HCT116 (cell line): ENCODE data around the gene KCTD2. TPM values are rescaled to one million over a fixed set of nuclear protein-coding genes. Genes with fewer than 3 reads are reported as not detected.

ENCODE experiments used
- ATAC-seq: fragments of 200-7000 bp; cut with Tn5 transposase; 2 replicates; pipeline ENCODE4 v1.9.1; 2020; ENCODE audit warnings: mild to moderate bottlenecking, moderate library complexity
- BruUV-seq: library from RNA; stranded (reverse); fragments of 400-500 nt; replicated peaks from 2 replicates; lab custom pipeline; 2021; lab: Mats Ljungman, UMichigan
- CTCF ChIA-PET: fragments of 300-600 bp; sonication (Branson Sonifier 250); formaldehyde crosslinking; loops from one replicate; lab custom pipeline; 2021; ENCODE audit warnings: antibody characterized with exemption; lab: Charles Lee
- POLR2A ChIA-PET: fragments of 300-600, 350-600 bp; sonication (Branson Sonifier 250); formaldehyde crosslinking; loops from one replicate; lab custom pipeline; 2021; ENCODE audit warnings: antibody characterized with exemption; lab: Charles Lee
- RAD21 ChIA-PET, 2 experiments: fragments of 300-600 bp; sonication (Branson Sonifier 250); formaldehyde crosslinking; loops; one replicate each; lab custom pipeline; 2023; ENCODE audit warnings: low total read pairs in 2 of 2; ENCODE audit not compliant: uncharacterized antibody in 2 of 2, unreplicated experiment in 2 of 2, low non-redundant PET in 1 of 2; lab: Charles Lee
- DNase-seq: peaks from one replicate; pipeline ENCODE4 v3.0.0-alpha.2; 2010; ENCODE audit warnings: low read depth, low spot score
- H2AFZ ChIP-seq: fragments of 200-600 bp; shearing (Covaris generic), sonication (generic); 2 replicates; pipeline ENCODE4 v1.6.1; 2017; ENCODE audit warnings: low read depth, mixed run types, mixed read lengths, antibody characterized with exemption, low read length; ENCODE audit not compliant: poor library complexity, severe bottlenecking
- H3K27ac ChIP-seq: 2 replicates; pipeline ENCODE4 v1.5.1; 2012; ENCODE audit warnings: low read depth, low read length
- H3K27me3 ChIP-seq: fragments of 200-600 bp; sonication (generic); 2 replicates; pipeline ENCODE4 v1.6.1; 2016; ENCODE audit warnings: mixed run types, low read length, mixed read lengths; ENCODE audit not compliant: insufficient read depth
- H3K36me3 ChIP-seq, 2 experiments: fragments of 200-500 bp in 1 of 2; fragments of 200-600 bp in 1 of 2; sonication (Bioruptor generic) in 1 of 2; sonication (generic) in 1 of 2; 2 replicates each; pipeline versions ENCODE4 v1.5.1 to v1.6.1; 2014 to 2016; ENCODE audit warnings: low read length in 2 of 2, inconsistent platforms in 1 of 2, mixed read lengths in 1 of 2, mixed run types in 1 of 2; ENCODE audit not compliant: insufficient read depth in 2 of 2, control insufficient read depth in 1 of 2
- H3K4me1 ChIP-seq, 2 experiments: fragments of 200-600 bp in 1 of 2; sonication (generic) in 1 of 2; 2 replicates each; pipeline versions ENCODE4 v1.5.1 to v1.6.1; 2012 to 2017; ENCODE audit warnings: low read length in 2 of 2, inconsistent platforms in 1 of 2, mild to moderate bottlenecking in 1 of 2, mixed read lengths in 1 of 2, mixed run types in 1 of 2, moderate library complexity in 1 of 2; ENCODE audit not compliant: insufficient read depth in 2 of 2, control insufficient read depth in 1 of 2
- H3K4me2 ChIP-seq: fragments of 200-600 bp; sonication (generic); 2 replicates; pipeline ENCODE4 v1.6.1; 2017; ENCODE audit warnings: mixed run types, low read length, mixed read lengths
- H3K4me3 ChIP-seq, 2 experiments: fragments of 200-600 bp in 1 of 2; sonication (generic) in 1 of 2; replicated peaks in 1 of 2; 2 replicates each; pipeline ENCODE4 v1.5.1; 2011 to 2016; ENCODE audit warnings: low read length in 2 of 2, control low read depth in 1 of 2, low read depth in 1 of 2, mild to moderate bottlenecking in 1 of 2, mixed read lengths in 1 of 2, mixed run types in 1 of 2
- H3K79me2 ChIP-seq: fragments of 200-600 bp; sonication (generic); 2 replicates; pipeline ENCODE4 v1.6.1; 2017; ENCODE audit warnings: mild to moderate bottlenecking, mixed run types, low read length, moderate library complexity, mixed read lengths; ENCODE audit not compliant: insufficient read depth
- H3K9ac ChIP-seq: fragments of 200-600 bp; sonication (generic); 2 replicates; pipeline ENCODE4 v1.6.1; 2016; ENCODE audit warnings: low read length, mixed read lengths
- H3K9me2 ChIP-seq: fragments of 200-600 bp; sonication (generic), shearing (Covaris generic); 2 replicates; pipeline ENCODE4 v1.6.1; 2017; ENCODE audit warnings: mixed run types, mild to moderate bottlenecking, moderate library complexity; ENCODE audit not compliant: insufficient read depth
- H3K9me3 ChIP-seq, 2 experiments: fragments of 200-500 bp in 1 of 2; fragments of 200-600 bp in 1 of 2; sonication (Bioruptor generic) in 1 of 2; sonication (generic) in 1 of 2; 2 replicates each; pipeline ENCODE4 v1.6.1; 2014 to 2017; ENCODE audit warnings: low read length in 2 of 2, mixed read lengths in 2 of 2, inconsistent platforms in 1 of 2, low read depth in 1 of 2, mild to moderate bottlenecking in 1 of 2, mixed run types in 1 of 2, moderate library complexity in 1 of 2; ENCODE audit not compliant: control insufficient read depth in 1 of 2, insufficient read depth in 1 of 2
- H4K20me1 ChIP-seq: fragments of 200-600 bp; sonication (generic), shearing (Covaris generic); 2 replicates; pipeline ENCODE4 v1.6.1; 2017; ENCODE audit warnings: mixed run types, mild to moderate bottlenecking, moderate library complexity; ENCODE audit not compliant: insufficient read depth
- CEBPB ChIP-seq: IDR thresholded peaks from 2 replicates; pipeline ENCODE4 v1.6.1; 2012; ENCODE audit warnings: low read depth
- EGR1 ChIP-seq: IDR thresholded peaks from 2 replicates; pipeline ENCODE4 v1.6.1; 2012; ENCODE audit warnings: low read depth
- ELF1 ChIP-seq: IDR thresholded peaks from 2 replicates; pipeline ENCODE4 v1.6.1; 2012; ENCODE audit warnings: low read depth, borderline replicate concordance
- EZH2 ChIP-seq: fragments of 200-600 bp; sonication (generic); IDR thresholded peaks from 2 replicates; pipeline ENCODE4 v1.6.1; 2017; ENCODE audit warnings: antibody characterized with exemption, mixed run types
- EZH2phosphoT487 ChIP-seq: fragments of 200-600 bp; IDR thresholded peaks from 2 replicates; pipeline ENCODE4 v1.6.1; 2018; ENCODE audit warnings: antibody characterized with exemption, borderline replicate concordance
- FOSL1 ChIP-seq: IDR thresholded peaks from 2 replicates; pipeline ENCODE4 v1.6.1; 2012; ENCODE audit warnings: low read depth
- JUND ChIP-seq: IDR thresholded peaks from 2 replicates; pipeline ENCODE4 v1.6.1; 2012
- POLR2A ChIP-seq: IDR thresholded peaks from 2 replicates; pipeline ENCODE4 v1.7.0; 2011; ENCODE audit warnings: borderline replicate concordance; ENCODE audit not compliant: insufficient read depth, insufficient read length; ENCODE audit errors: extremely low read depth
- POLR2AphosphoS5 ChIP-seq: IDR thresholded peaks from 2 replicates; pipeline ENCODE4 v1.6.1; 2011; ENCODE audit warnings: mild to moderate bottlenecking, low read depth, low read length, moderate library complexity
- RAD21 ChIP-seq: IDR thresholded peaks from 2 replicates; pipeline ENCODE4 v1.6.1; 2012; ENCODE audit warnings: low read depth, mild to moderate bottlenecking
- SIN3A ChIP-seq: IDR thresholded peaks from 2 replicates; pipeline ENCODE4 v1.6.1; 2012; ENCODE audit warnings: low read depth
- SP1 ChIP-seq: IDR thresholded peaks from 2 replicates; pipeline ENCODE4 v1.6.1; 2012; ENCODE audit warnings: low read depth
- YY1 ChIP-seq: IDR thresholded peaks from 2 replicates; pipeline ENCODE4 v1.6.1; 2011; ENCODE audit warnings: low read length, low read depth, moderate library complexity, mild to moderate bottlenecking; ENCODE audit not compliant: insufficient replicate concordance; ENCODE audit errors: extremely low read depth
- ZFX ChIP-seq: fragments of 450-650 bp; IDR thresholded peaks from 2 replicates; pipeline ENCODE4 v1.6.1; 2017
- ZNF274 ChIP-seq: fragments of 200-500 bp; sonication (Bioruptor generic); IDR thresholded peaks from 2 replicates; pipeline ENCODE4 v1.6.1; 2014; ENCODE audit warnings: mild to moderate bottlenecking, low read depth, low read length, inconsistent platforms
- intact Hi-C: fragments of 100-400 bp; cut with micrococcal nuclease; formaldehyde crosslinking; loops from 2 replicates; pipeline ENCODE4 v1.10.0; 2022
- total RNA-seq: library from RNA; stranded (reverse); gene quantifications from one replicate; pipeline ENCODE4 v1.2.1, GENCODE V29; 2021; ENCODE audit not compliant: unreplicated experiment
- TF ChIP-seq, protein P1 (sequence below), 3 experiments: fragments of 200-600 bp in 1 of 3; sonication (generic) in 1 of 3; IDR thresholded peaks in 2 of 3; conservative IDR thresholded peaks in 1 of 3; 2 replicates each; pipeline ENCODE4 v1.5.1; 2012 to 2017; ENCODE audit warnings: low read depth in 2 of 3, low read length in 2 of 3, antibody characterized with exemption in 1 of 3, borderline replicate concordance in 1 of 3, control low read depth in 1 of 3, mild to moderate bottlenecking in 1 of 3, mixed read lengths in 1 of 3, mixed run types in 1 of 3, moderate library complexity in 1 of 3; ENCODE audit not compliant: insufficient read depth in 1 of 3
- TF ChIP-seq, protein P2 (sequence below): IDR thresholded peaks from 2 replicates; pipeline ENCODE4 v1.6.1; 2012
- TF ChIP-seq, protein P3 (sequence below): IDR thresholded peaks from 2 replicates; pipeline ENCODE4 v1.6.1; 2012

Gene KCTD2
- total RNA-seq, 1 experiment from 2014 or later = 23.3 TPM

DNA sequence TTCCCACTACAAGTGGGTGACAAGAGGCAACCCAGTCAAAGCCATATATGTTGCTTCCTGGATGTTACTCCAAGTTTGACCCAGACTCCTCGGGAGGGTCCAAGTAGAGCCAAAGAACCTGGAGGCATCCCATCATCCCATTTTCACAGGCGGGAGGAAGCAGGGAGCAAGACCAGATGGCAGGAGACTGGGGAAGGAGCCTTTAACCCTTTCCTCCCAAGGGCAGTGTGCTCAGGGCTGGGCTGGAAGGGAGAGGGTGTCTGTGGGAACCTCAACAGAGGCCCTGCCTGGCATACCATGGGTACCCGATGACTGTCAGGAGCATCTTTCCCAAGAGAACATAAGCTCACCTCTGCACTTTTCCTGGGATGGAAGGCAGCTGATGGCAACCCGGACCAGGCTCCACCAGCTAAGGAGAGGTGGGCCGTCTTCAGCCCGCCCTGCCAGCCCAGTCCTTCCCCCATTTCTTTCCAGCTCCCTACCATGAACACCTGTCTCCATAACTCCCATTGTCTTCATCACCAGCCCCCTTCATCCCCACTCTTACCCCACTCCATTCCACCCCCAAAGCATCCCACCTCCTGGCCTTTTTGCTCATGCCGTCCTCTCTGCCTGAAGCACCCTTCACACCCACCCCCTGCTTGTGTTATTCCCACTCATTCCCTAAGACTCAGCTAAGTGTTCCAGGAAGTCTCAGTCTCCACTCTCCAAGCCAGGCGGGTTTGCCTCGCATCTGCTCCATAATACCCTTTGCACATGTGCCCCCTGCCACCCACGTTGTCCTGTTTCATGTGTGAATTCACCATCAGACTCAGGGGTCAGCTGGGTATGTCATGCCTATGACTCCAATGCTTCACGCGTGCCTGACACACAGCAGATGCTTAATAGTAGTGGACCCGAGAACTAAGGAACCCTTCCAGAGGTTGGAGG lies 34.9 kb downstream of the KCTD2 start:
- Histone ChIP-seq H3K4me1 (peaks cover 90 to 91% of the 10 kb centered on the region in 2 experiments), H3K9me2 (no peaks in the 10 kb centered on the region), H4K20me1 (no peaks in the 10 kb centered on the region), H3K27me3 (no peaks in the 10 kb centered on the region), H3K4me2 (peak overlapping the region; percentile 13; the same call in 1 of the 2 replicates), H3K36me3 (no peaks in the 10 kb centered on the region), H3K9me3 (no peaks in the 10 kb centered on the region), H3K9ac (no peak overlapping the region), H3K4me3 (no peak overlapping the region), H3K79me2 (no peaks in the 10 kb centered on the region), H2AFZ (no peak overlapping the region), H3K27ac (no peak overlapping the region)
- RAD21 ChIA-PET = interaction anchor here in 1 of 2 experiments (0.9 kb wide), 1 partner anchor 12 kb away, joined by 3 read pairs; no protein-coding TSS in a partner anchor
- TF ChIP-seq FOSL1 = no peak
- no peak for TF ChIP-seq EZH2
- TF ChIP-seq YY1 = no peak
- TF ChIP-seq JUND = no peak
- TF ChIP-seq SIN3A = no peak
- no peak for TF ChIP-seq RAD21
- TF ChIP-seq ELF1 = no peak
- CTCF ChIA-PET = interaction anchor here (1.0 to 2.2 kb wide), 3 partner anchors 12 to 35 kb away, joined by 3 to 7 read pairs (median 3); partner anchors contain the start of genes ATP5PD and KCTD2
- intact Hi-C loops = no loop called here
- BruUV-seq = no TSS peak
- POLR2A ChIA-PET = no interaction called here
- ATAC-seq (no peak), DNase-seq (no peak)

- Histone ChIP-seq H3K36me3 (no peaks in the 10 kb centered on the region), H3K27ac (no peak overlapping the region), H2AFZ (no peak overlapping the region), H3K9ac (no peak overlapping the region), H3K4me1 (peaks cover 83 to 91% of the 10 kb centered on the region in 2 experiments), H3K4me3 (no peak overlapping the region), H3K9me2 (no peaks in the 10 kb centered on the region), H3K79me2 (no peaks in the 10 kb centered on the region), H3K9me3 (no peaks in the 10 kb centered on the region), H3K4me2 (peak overlapping the region; percentile 13; the same call in 1 of the 2 replicates), H3K27me3 (no peaks in the 10 kb centered on the region), H4K20me1 (no peaks in the 10 kb centered on the region)
- BruUV-seq = no TSS peak
- ATAC-seq (no peak), DNase-seq (no peak)
- RAD21 ChIA-PET = no interaction called here
- intact Hi-C loops = no loop called here
- CTCF ChIA-PET = interaction anchor here (1.0 to 2.2 kb wide), 2 partner anchors 13 to 36 kb away, joined by 3 to 7 read pairs; partner anchors contain the start of genes ATP5PD and KCTD2
- POLR2A ChIA-PET = no interaction called here
- TF ChIP-seq EGR1 (no peak), POLR2AphosphoS5 (no peak), RAD21 (no peak), EZH2 (no peak), SP1 (no peak), ZFX (no peak), JUND (no peak), SIN3A (no peak), ELF1 (no peak), EZH2phosphoT487 (no peak), ZNF274 (no peak), CEBPB (no peak), POLR2A (no peak)
- TF ChIP-seq, protein P1, sequence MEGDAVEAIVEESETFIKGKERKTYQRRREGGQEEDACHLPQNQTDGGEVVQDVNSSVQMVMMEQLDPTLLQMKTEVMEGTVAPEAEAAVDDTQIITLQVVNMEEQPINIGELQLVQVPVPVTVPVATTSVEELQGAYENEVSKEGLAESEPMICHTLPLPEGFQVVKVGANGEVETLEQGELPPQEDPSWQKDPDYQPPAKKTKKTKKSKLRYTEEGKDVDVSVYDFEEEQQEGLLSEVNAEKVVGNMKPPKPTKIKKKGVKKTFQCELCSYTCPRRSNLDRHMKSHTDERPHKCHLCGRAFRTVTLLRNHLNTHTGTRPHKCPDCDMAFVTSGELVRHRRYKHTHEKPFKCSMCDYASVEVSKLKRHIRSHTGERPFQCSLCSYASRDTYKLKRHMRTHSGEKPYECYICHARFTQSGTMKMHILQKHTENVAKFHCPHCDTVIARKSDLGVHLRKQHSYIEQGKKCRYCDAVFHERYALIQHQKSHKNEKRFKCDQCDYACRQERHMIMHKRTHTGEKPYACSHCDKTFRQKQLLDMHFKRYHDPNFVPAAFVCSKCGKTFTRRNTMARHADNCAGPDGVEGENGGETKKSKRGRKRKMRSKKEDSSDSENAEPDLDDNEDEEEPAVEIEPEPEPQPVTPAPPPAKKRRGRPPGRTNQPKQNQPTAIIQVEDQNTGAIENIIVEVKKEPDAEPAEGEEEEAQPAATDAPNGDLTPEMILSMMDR (IDR thresholded peaks at IDR 0.05 in 2 of 3, conservative IDR thresholded peaks at IDR 0.05 in 1 of 3; ENCODE audit: borderline replicate concordance in 1 of 3, insufficient read depth in 1 of 3, low read depth in 2 of 3, low read length in 2 of 3) = no peak
- TF ChIP-seq, protein P2, sequence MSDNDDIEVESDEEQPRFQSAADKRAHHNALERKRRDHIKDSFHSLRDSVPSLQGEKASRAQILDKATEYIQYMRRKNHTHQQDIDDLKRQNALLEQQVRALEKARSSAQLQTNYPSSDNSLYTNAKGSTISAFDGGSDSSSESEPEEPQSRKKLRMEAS = no peak
- TF ChIP-seq, protein P3, sequence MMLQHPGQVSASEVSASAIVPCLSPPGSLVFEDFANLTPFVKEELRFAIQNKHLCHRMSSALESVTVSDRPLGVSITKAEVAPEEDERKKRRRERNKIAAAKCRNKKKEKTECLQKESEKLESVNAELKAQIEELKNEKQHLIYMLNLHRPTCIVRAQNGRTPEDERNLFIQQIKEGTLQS = no peak
Observed at GRCh38 chr17:75082683-75083082, 35.7 kb downstream of the KCTD2 start.
